Loucy (cell line): ENCODE measurements around the gene RAB8B.

Experiments used
- H2AFZ ChIP-seq: fragments of 200-600 bp; sonication (generic); 2 replicates; pipeline ENCODE4 v1.6.0; 2016; ENCODE audit warnings: antibody characterized with exemption, mild to moderate bottlenecking, low read length, moderate library complexity
- H3F3A ChIP-seq: fragments of 200-600 bp; 2 replicates; pipeline ENCODE4 v1.6.0; 2016; ENCODE audit warnings: antibody characterized with exemption, low read depth, mild to moderate bottlenecking
- H3K27me3 ChIP-seq: fragments of 200-600 bp; sonication (generic); 2 replicates; pipeline ENCODE4 v1.6.1; 2014; ENCODE audit warnings: low read length, mild to moderate bottlenecking; ENCODE audit not compliant: insufficient read depth, poor library complexity, severe bottlenecking
- H3K36me3 ChIP-seq: fragments of 200-600 bp; sonication (generic); 2 replicates; pipeline ENCODE4 v1.6.1; 2016; ENCODE audit warnings: low read length; ENCODE audit not compliant: insufficient read depth
- H3K4me1 ChIP-seq: fragments of 200-600 bp; sonication (generic); 2 replicates; pipeline ENCODE4 v1.5.1; 2014; ENCODE audit warnings: low read length, mild to moderate bottlenecking; ENCODE audit not compliant: insufficient read depth, poor library complexity, severe bottlenecking
- H3K4me2 ChIP-seq: fragments of 200-600 bp; sonication (generic); 2 replicates; pipeline ENCODE4 v1.6.0; 2014; ENCODE audit warnings: antibody characterized with exemption, low read length, low read depth, mild to moderate bottlenecking; ENCODE audit not compliant: poor library complexity, severe bottlenecking
- H3K4me3 ChIP-seq: fragments of 200-600 bp; sonication (generic); 2 replicates; pipeline ENCODE4 v1.5.1; 2014; ENCODE audit warnings: low read length, mild to moderate bottlenecking, mixed read lengths; ENCODE audit not compliant: poor library complexity, severe bottlenecking
- H3K79me2 ChIP-seq: fragments of 200-600 bp; sonication (generic); 2 replicates; pipeline ENCODE4 v1.6.1; 2014; ENCODE audit warnings: low read length; ENCODE audit not compliant: insufficient read depth
- H3K9ac ChIP-seq: fragments of 200-600 bp; sonication (generic); 2 replicates; pipeline ENCODE4 v1.6.0; 2014; ENCODE audit warnings: mild to moderate bottlenecking, low read depth, low read length, moderate library complexity; ENCODE audit not compliant: poor library complexity, severe bottlenecking
- H3K9me2 ChIP-seq: fragments of 200-600 bp; sonication (generic); replicated peaks from 2 replicates; pipeline ENCODE4 v1.6.1; 2016; ENCODE audit warnings: low read depth, low read length, mixed read lengths
- H3K9me3 ChIP-seq: fragments of 200-600 bp; sonication (generic); 2 replicates; pipeline ENCODE4 v1.6.1; 2014; ENCODE audit warnings: mild to moderate bottlenecking, antibody characterized with exemption, low read length, low read depth; ENCODE audit not compliant: insufficient read depth
- H4K20me1 ChIP-seq: fragments of 200-600 bp; sonication (generic); 2 replicates; pipeline ENCODE4 v1.6.0; 2014; ENCODE audit warnings: antibody characterized with exemption, low read length, mild to moderate bottlenecking; ENCODE audit not compliant: insufficient read depth, poor library complexity, severe bottlenecking
- EZH2phosphoT487 ChIP-seq: fragments of 200-600 bp; IDR thresholded peaks from 2 replicates; pipeline ENCODE4 v1.6.1; 2018; ENCODE audit warnings: antibody characterized with exemption, mild to moderate bottlenecking, moderate library complexity, borderline replicate concordance
- TF ChIP-seq, protein P1 (sequence below): fragments of 200-600 bp; sonication (generic); conservative IDR thresholded peaks from 2 replicates; pipeline ENCODE4 v1.5.1; 2014; ENCODE audit warnings: mild to moderate bottlenecking, antibody characterized with exemption, low read length

RAB8B gene

GRCh38 chr15:63180746-63181145 lies 8.7 kb upstream of the RAB8B start:
- Histone ChIP-seq H2AFZ (no peak overlapping the region), H3K36me3 (no peaks in the 10 kb centered on the region), H3K4me2 (no peak overlapping the region), H3K27me3 (no peaks in the 10 kb centered on the region), H3K9ac (no peak overlapping the region), H3F3A (no peaks in the 10 kb centered on the region), H3K9me3 (no peaks in the 10 kb centered on the region), H4K20me1 (no peaks in the 10 kb centered on the region), H3K79me2 (no peaks in the 10 kb centered on the region), H3K4me3 (no peak overlapping the region), H3K9me2 (no peaks in the 10 kb centered on the region), H3K4me1 (no peaks in the 10 kb centered on the region)
- no peak for TF ChIP-seq EZH2phosphoT487
- TF ChIP-seq, protein P1, sequence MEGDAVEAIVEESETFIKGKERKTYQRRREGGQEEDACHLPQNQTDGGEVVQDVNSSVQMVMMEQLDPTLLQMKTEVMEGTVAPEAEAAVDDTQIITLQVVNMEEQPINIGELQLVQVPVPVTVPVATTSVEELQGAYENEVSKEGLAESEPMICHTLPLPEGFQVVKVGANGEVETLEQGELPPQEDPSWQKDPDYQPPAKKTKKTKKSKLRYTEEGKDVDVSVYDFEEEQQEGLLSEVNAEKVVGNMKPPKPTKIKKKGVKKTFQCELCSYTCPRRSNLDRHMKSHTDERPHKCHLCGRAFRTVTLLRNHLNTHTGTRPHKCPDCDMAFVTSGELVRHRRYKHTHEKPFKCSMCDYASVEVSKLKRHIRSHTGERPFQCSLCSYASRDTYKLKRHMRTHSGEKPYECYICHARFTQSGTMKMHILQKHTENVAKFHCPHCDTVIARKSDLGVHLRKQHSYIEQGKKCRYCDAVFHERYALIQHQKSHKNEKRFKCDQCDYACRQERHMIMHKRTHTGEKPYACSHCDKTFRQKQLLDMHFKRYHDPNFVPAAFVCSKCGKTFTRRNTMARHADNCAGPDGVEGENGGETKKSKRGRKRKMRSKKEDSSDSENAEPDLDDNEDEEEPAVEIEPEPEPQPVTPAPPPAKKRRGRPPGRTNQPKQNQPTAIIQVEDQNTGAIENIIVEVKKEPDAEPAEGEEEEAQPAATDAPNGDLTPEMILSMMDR = no peak

- TF ChIP-seq, protein P1 = no peak
- no peak for TF ChIP-seq EZH2phosphoT487
- Histone ChIP-seq H3F3A (no peaks in the 10 kb centered on the region), H3K4me2 (no peak overlapping the region), H3K9me2 (no peaks in the 10 kb centered on the region), H3K4me3 (no peak overlapping the region), H4K20me1 (no peaks in the 10 kb centered on the region), H3K4me1 (no peaks in the 10 kb centered on the region), H2AFZ (no peak overlapping the region), H3K9ac (no peak overlapping the region), H3K9me3 (no peaks in the 10 kb centered on the region), H3K79me2 (no peaks in the 10 kb centered on the region), H3K27me3 (no peaks in the 10 kb centered on the region), H3K36me3 (no peaks in the 10 kb centered on the region)
Measured at GRCh38 chr15:63181648-63182047, 7.8 kb upstream of the RAB8B start.

DNA sequence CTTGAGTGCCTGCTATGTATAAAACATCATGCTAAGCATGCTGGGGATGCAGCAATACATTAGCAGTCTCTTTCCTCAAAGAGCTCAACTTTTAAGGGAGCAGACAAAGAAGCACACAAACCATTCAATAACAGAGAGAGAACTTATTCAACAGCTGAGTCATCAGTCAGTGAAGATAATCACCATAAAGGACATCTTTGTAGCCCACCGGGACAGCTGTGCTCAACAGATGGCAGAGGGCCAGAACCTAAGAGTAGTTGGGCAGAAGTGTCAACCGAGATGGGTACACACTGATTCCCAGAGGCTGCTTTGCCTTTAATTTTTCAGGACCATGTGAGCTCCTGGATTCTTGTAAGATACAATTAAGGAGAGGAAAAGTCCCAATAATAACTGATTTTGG lies 4.2 kb upstream of the RAB8B start:
- Histone ChIP-seq H3K9ac (no peak overlapping the region), H2AFZ (no peak overlapping the region), H3K4me1 (peaks cover 7% of the 10 kb centered on the region), H3K4me2 (no peak overlapping the region), H3F3A (no peaks in the 10 kb centered on the region), H3K27me3 (no peaks in the 10 kb centered on the region), H3K9me2 (no peaks in the 10 kb centered on the region), H3K36me3 (no peaks in the 10 kb centered on the region), H3K4me3 (no peak overlapping the region), H3K9me3 (no peaks in the 10 kb centered on the region), H3K79me2 (peaks cover 8% of the 10 kb centered on the region), H4K20me1 (no peaks in the 10 kb centered on the region)
- TF ChIP-seq EZH2phosphoT487 = no peak
- TF ChIP-seq, protein P1 = no peak
